ENCODE measurements around the gene SIGLEC6.

SIGLEC6 gene

DNA sequence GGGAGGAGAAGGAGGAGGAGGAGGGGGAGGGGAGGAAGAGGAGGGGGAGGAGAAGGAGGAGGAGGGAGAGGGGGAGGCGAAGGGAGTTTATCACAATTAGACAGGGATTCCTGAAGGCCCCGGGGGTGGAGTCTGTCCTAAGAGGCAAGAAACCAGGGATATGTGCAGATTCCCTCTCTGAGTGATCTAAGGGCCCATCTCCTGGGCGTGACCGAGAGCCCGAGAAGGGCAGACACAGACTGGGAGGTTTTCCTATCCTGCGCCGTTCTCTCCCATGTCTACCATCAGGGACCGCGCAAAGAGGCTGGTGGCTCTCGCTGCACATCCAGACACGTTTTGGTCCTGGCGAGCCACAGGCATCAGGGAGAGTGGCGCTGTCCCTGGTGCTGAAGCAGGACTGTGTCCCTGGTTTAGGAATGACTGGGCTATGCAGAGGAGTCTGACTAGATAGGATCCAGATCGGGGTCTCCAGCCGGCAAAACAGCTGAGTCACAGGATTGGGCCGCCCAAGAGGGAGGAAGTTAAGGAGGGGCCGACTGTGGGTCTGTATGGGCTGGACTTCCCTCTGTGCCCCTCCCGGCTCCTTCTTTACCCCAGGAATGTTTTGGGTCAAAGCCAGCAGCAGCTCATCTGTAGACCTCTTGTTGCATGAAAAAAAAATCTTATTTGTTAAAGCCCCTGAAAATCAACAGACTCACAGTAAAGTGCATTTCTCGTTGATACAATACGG lies 21.7 kb upstream of the SIGLEC6 start:
- no peaks in the 10 kb centered on the region for H3K4me1 ChIP-seq (ENCODE audit: insufficient read depth, low read length)

DNA sequence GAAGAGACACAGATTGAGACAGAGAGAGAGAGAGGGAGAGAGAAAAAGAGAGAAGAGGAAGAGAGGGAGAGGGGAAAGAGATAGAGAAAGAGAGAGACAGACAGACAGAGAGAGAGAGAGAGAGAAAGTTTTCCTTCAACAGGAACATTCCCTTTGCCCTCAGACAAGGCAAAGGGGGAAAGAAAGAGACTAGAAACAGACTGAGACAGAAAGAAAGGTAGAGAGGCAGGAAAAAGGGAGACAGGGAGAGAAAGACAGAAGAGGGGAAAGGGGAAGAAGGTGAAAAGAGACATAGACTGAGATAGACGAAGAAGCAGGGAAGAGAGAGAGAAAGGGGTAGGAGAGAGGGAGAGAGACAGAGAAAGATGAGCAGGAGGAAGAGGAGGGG lies 21.1 kb upstream of the SIGLEC6 start:
- H3K4me1 ChIP-seq (ENCODE audit: insufficient read depth, low read length): no peaks in the 10 kb centered on the region
- no peaks in the 10 kb centered on the region for H3K9me3 ChIP-seq (ENCODE audit: control insufficient read depth, insufficient read depth, low read length)
- no peak overlapping the region for H3K9ac ChIP-seq (ENCODE audit: low read depth, low read length)
- H3K36me3 ChIP-seq (ENCODE audit: insufficient read depth, low read length): no peaks in the 10 kb centered on the region

More for the DNA sequence above, 21.7 kb upstream of the SIGLEC6 start:
- no peaks in the 10 kb centered on the region for H3K9me3 ChIP-seq (ENCODE audit: control insufficient read depth, insufficient read depth, low read length)
- no peak overlapping the region for H3K9ac ChIP-seq (ENCODE audit: low read depth, low read length)
- H3K36me3 ChIP-seq (ENCODE audit: insufficient read depth, low read length): no peaks in the 10 kb centered on the region

DNA sequence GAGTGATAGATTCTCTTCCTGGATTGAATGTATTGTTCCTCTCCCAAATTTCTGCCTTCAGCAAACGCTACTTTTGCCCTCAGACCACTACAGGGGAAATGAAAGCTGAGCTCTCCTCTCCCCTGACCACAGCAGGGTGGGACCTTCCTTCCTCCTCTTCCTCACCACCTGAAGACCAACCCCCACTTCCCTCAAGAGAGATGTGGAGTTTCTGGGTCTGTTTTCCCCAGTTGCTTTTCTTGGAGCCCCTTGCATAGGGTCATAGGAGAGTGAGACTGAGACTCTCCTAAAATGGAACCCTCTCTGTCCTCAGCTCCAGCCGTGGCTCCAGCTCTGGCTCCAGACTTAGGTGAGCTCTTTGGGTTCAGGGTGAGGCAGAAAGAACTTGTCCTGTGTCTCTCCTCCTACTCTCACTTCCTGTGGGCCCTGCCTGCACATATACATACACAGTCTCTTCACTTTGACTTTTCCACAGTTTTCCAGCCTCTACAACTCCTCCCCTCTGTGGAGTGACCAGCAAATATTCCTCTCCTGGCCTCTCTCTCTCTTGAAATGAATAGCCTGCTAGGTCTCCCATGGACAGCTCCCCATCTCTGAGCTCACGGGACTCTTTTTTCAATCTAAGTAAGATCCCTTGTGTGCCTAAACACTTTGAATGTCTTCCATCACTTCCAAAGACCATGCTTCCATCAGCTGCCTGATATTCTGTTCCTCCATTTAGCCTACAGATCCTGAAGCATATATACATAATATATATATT lies 20.4 kb upstream of the SIGLEC6 start:
- no peaks in the 10 kb centered on the region for H3K4me1 ChIP-seq (ENCODE audit: insufficient read depth, low read length)
- H3K9me3 ChIP-seq (ENCODE audit: control insufficient read depth, insufficient read depth, low read length): no peaks in the 10 kb centered on the region
- H3K36me3 ChIP-seq (ENCODE audit: insufficient read depth, low read length): no peaks in the 10 kb centered on the region
- no peak overlapping the region for H3K9ac ChIP-seq (ENCODE audit: low read depth, low read length)

DNA sequence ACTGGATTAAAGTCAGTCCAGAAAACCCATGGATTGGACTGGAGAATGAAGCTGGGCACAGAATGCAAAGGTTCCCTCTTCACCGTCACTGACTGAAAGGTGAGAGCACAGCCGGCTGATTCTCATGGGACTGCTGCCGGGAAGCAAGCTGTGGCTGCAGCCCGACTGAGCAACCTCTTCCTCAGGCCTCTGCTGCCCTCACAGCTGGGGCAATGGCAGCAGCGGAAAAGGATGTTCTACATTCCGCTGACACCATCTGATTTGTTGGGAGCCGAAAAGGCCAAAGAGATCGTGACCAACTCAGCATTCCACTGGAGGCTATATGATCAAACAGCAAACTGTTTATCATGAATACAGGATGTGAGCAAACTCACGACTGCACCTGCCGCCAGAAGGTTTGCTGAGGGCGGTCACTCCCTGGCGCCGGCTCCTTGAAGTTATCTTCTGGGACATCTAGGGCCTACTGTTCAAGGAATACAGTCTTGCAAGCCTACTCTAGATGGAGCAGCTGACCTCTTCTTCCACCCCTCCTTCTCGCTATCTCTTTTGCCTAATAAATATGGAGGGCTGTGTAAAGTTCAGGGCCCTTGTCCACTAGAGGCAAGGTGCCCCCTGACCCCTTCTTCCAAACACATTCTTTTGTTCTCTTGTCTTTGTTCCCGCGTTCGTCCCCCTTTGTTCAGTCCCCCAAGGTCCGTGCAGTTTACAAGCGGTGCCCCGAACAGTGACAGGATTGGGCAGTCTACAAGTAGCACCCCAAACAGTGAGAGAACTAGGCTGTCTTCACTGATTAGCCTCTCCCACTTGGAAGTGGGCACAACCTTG lies 19.6 kb upstream of the SIGLEC6 start:
- H3K4me1 ChIP-seq (ENCODE audit: insufficient read depth, low read length): no peaks in the 10 kb centered on the region
- H3K36me3 ChIP-seq (ENCODE audit: insufficient read depth, low read length): no peaks in the 10 kb centered on the region
- H3K9me3 ChIP-seq (ENCODE audit: control insufficient read depth, insufficient read depth, low read length): no peaks in the 10 kb centered on the region
- no peak overlapping the region for H3K9ac ChIP-seq (ENCODE audit: low read depth, low read length)

DNA sequence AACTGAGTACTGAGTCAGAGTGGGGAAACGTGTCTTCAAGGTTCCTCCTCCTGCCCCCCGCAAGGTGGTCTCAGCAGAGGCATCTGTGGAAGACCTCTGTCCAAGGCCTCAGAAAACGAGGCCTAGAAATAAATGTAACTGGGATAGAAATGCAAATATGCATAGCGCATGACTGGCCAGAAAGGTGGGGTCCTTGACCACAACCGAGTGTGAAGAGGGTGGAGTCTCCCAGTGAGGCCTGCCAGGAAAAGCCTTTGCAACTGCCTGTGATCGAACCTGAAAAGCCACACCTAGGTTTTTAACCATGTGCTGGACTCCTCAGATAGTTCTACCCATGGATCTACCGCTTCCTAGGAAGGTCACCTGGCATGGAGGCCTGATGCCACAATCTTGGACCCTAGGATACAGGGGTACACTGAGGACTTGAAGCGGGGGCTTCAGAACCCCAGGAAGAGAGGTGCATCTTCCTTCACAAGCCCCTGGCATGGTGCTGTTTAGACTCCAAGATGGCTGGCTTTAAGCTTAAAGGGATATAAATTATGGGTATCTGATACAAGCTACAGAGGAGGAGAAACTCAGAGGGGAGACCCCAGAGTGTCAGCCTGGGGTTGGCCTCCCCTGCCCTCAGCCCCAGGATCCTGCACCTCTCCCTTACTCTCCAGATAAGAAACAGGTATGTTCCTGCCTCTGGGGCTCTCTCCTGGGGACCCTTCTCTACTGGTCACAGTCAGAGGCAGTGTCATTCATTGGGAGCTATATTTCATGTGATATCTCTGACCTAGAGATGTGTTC lies 18.3 kb upstream of the SIGLEC6 start:
- H3K9me3 ChIP-seq (ENCODE audit: control insufficient read depth, insufficient read depth, low read length): no peaks in the 10 kb centered on the region
- no peaks in the 10 kb centered on the region for H3K36me3 ChIP-seq (ENCODE audit: insufficient read depth, low read length)
- no peak overlapping the region for H3K9ac ChIP-seq (ENCODE audit: low read depth, low read length)
- no peaks in the 10 kb centered on the region for H3K4me1 ChIP-seq (ENCODE audit: insufficient read depth, low read length)

DNA sequence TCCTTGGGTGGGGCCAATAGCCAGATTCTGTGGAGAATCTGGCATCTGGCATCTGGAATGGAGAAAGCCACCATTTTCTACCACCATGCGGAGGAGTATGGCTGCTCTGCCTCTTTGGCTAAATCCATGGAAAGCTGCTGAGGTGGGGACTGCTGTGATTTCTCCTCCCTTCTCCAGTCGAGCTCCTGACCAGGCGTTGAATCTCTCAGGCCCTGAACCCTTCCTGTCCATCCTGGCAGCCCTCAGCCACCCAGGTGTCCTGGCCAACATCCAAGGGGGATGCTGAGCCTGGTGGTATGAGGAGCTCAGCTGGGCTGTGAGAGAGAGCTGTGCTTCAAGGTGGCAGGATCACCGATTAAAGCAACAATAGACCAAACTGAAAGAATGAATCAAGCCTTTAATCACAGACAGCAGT lies 17.4 kb upstream of the SIGLEC6 start:
- Histone ChIP-seq H3K9me3 (ENCODE audit: control insufficient read depth, insufficient read depth, low read length) (no peaks in the 10 kb centered on the region), H3K9ac (ENCODE audit: low read depth, low read length) (no peak overlapping the region), H3K4me1 (ENCODE audit: insufficient read depth, low read length) (no peaks in the 10 kb centered on the region), H3K36me3 (ENCODE audit: insufficient read depth, low read length) (no peaks in the 10 kb centered on the region)

DNA sequence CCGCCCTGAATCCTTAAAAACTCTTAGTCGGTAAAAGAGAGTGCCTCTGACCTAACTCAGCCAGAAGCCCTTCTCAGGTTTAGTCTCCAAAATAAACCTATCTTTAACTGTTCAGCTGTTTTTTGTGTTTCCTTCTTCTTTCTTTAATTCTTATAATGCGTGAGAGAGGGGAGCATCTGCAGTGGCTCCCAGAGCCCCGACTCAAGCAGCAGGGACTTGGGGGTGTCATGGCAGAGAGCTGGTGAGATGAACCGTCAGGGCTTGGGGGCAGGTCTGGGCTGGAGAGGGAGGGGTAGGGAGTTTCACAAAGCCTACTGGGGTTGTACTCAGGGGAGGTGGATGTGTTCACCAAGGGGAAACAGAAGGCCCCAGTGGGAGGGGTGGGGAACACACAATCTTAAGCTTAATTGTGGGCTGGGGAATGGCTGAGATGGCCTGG lies 16.8 kb upstream of the SIGLEC6 start:
- no peak overlapping the region for H3K9ac ChIP-seq (ENCODE audit: low read depth, low read length)

DNA sequence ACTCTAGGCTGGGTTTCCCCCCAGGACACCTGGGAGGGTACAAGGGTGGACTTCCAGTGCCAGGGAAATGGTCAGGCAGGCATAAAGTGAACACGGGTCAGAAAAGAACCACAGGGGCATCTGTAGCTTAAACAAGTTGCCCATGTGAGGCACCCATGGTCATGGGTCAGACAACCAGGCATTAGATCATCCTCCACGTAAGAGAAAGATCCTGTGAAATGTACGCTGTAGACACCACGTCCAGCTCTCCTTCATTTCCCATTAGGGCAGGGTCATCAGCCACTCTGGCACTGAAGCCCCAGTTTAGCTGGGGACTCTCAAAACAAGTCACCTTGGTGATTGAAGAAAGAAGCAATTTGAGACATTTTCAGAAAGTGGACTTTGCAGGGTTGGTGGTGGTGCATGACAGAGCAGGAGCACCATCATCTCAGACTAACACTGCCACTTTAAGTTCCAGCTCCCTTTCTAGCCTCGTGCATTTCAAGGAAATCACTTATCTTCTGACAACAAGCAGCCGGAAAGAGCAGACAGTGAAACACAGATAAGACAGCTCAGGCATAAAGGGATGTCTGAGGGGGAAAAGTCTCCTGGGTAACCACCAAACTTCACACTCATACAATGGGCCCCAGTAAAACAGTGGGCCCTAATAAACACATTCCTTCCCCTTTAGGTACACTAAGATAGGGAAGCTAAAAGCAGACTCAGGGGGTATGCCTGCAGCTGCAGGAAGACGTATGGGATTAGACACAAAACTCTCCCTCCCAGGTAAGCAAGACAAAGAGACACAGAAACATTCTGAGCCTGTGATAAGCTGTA lies 16.1 kb upstream of the SIGLEC6 start:
- Histone ChIP-seq H3K36me3 (ENCODE audit: insufficient read depth, low read length) (no peaks in the 10 kb centered on the region), H3K9me3 (ENCODE audit: control insufficient read depth, insufficient read depth, low read length) (no peaks in the 10 kb centered on the region), H3K4me1 (ENCODE audit: insufficient read depth, low read length) (no peaks in the 10 kb centered on the region), H3K9ac (ENCODE audit: low read depth, low read length) (no peak overlapping the region)

More for the DNA sequence above, 16.8 kb upstream of the SIGLEC6 start:
- Histone ChIP-seq H3K36me3 (ENCODE audit: insufficient read depth, low read length) (no peaks in the 10 kb centered on the region), H3K4me1 (ENCODE audit: insufficient read depth, low read length) (no peaks in the 10 kb centered on the region), H3K9me3 (ENCODE audit: control insufficient read depth, insufficient read depth, low read length) (no peaks in the 10 kb centered on the region)

DNA sequence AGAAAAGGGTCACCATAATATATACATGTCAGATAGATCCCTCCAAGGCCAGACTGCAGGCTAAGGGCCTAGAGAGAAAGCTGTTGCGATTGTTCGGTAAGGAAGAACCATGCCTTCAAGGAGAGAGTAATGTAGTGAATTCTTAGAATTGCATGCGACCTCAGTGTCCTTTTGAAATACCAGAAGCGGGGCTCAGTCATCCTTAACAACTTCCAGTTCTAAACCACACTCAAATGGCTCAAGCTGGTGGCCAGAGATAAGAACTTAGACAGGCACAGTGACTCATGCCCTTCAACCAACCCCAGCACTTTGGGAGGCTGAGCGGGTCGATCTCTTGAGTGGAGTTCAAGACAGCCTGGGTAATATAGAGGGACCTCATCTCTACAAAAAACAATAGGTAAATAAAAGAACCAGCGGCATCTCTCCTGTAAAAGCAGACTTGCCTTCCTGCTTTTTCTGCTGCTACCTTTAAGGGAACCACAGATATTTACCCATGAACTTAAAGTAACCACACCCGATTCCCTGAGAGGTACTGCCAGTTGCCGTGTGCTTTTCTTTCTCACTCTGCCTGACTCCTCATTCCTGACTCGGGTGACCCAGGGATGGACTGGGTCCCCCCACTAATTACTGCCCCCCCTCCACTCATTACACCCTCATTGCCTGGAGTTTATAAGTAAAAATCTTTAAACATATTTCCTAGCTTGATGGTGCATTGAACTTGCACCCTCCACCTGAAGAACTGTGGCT lies 15.4 kb upstream of the SIGLEC6 start:
- no peaks in the 10 kb centered on the region for H3K36me3 ChIP-seq (ENCODE audit: insufficient read depth, low read length)
- no peaks in the 10 kb centered on the region for H3K9me3 ChIP-seq (ENCODE audit: control insufficient read depth, insufficient read depth, low read length)
- H3K9ac ChIP-seq (ENCODE audit: low read depth, low read length): no peak overlapping the region
- H3K4me1 ChIP-seq (ENCODE audit: insufficient read depth, low read length): no peaks in the 10 kb centered on the region

DNA sequence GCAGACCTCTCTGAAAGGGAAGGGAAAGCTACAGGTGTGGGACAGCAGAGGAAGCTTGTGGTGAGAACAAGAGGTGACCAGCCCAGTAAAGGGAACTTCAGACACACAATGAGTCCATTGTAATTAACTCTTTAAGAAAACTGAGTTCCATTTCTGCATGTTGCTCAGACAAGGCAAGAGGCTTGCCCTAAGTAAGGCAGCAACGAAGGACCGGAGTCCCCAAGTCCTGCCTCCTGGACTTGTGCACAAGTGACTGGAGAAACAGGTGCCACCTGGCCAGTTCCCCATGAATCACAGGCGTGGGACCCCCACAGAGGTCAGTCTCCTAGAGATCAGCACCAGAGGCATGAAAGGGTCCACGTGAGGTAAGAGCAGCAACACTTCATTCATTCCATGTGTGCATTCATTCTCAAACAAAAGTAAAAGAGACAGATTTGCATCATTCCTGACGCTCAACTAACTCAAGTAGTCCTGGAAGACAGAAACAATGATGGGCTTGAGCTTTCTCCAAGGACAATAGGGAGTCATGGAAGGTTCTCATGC lies 14.7 kb upstream of the SIGLEC6 start:
- Histone ChIP-seq H3K4me1 (ENCODE audit: insufficient read depth, low read length) (no peaks in the 10 kb centered on the region), H3K36me3 (ENCODE audit: insufficient read depth, low read length) (no peaks in the 10 kb centered on the region), H3K9ac (ENCODE audit: low read depth, low read length) (no peak overlapping the region), H3K9me3 (ENCODE audit: control insufficient read depth, insufficient read depth, low read length) (no peaks in the 10 kb centered on the region)

DNA sequence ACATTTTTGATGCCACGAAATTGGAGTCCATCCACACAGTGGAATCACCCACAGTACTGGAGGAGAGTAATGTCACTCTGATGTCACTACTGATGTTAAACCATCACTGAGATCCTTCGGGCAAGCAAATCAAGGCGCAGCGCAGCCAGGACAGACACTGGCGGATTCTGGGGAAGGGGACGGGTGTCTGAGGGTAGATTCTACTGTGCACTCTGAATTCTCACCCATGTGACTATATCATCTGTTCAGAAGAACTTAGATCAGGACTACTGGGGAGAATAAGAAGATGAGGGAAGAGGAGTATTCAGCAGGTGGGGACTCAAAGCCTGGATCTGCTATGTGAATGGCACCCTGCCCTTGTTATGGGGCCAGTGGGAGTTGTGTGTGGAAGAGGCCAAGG lies 12.6 kb upstream of the SIGLEC6 start:
- no peaks in the 10 kb centered on the region for H3K9me3 ChIP-seq (ENCODE audit: control insufficient read depth, insufficient read depth, low read length)
- no peak overlapping the region for H3K9ac ChIP-seq (ENCODE audit: low read depth, low read length)
- H3K36me3 ChIP-seq (ENCODE audit: insufficient read depth, low read length): no peaks in the 10 kb centered on the region
- no peaks in the 10 kb centered on the region for H3K4me1 ChIP-seq (ENCODE audit: insufficient read depth, low read length)

DNA sequence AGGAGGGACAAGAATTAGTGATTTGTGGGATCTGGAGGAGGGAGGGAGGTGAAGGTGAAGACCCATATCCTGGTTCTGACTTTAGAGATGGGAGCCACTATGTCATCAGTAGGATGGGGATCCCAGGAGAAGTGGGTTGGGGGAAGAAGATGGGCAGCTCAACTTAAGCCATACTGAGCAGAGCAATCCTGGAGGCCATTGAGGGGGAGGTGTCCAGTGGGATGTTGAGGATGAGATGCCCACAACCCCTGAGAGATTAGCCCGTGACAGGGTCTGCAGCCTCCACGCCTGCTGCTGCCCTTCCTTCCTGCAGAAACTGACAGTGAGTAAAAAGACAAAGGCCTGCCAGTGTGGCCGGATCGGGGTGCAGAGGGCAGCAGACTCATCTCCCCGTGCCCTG lies 11.2 kb upstream of the SIGLEC6 start:
- H3K9me3 ChIP-seq (ENCODE audit: control insufficient read depth, insufficient read depth, low read length): no peaks in the 10 kb centered on the region
- H3K9ac ChIP-seq (ENCODE audit: low read depth, low read length): no peak overlapping the region
- no peaks in the 10 kb centered on the region for H3K4me1 ChIP-seq (ENCODE audit: insufficient read depth, low read length)
- no peaks in the 10 kb centered on the region for H3K36me3 ChIP-seq (ENCODE audit: insufficient read depth, low read length)

Measured in ES-I3 (cell line).